Measurements from ENCODE around the gene FAM177B.
A peak's percentile ranks its signal among the peaks of the same experiment; 100 is the strongest.

The FAM177B gene

GRCh38 chr1:222769971-222770620 lies 33.1 kb downstream of the FAM177B start:
- DNase-seq (ENCODE audit: low read depth) = peak; percentile 10
- no peak overlapping the region for H3K4me3 ChIP-seq (ENCODE audit: low read length)
- no peak for TF ChIP-seq CTCF (IDR thresholded peaks at IDR 0.05; ENCODE audit: insufficient read depth, low read depth, low read length, missing control alignments)

DNA sequence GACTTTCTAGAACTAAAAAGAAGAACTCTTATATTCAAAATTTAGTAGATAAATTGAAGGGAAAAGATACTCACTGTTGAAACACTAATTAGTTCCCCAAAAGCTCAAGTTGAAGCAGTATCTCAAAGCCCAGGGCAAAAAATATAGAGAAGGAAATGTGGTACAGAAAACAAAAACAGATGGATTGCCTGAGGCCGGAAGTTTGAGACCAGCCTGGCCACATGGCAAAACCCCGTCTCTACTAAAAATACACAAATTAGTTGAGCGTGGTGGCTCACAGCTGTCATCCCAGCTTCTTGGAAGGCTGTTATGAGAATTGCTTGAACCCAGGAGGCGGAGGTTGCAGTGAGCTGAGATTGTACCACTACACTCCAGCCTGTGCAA lies 36.0 kb downstream of the FAM177B start:
- no peak overlapping the region for H3K4me3 ChIP-seq (ENCODE audit: low read length)
- no peak for DNase-seq (ENCODE audit: low read depth)
- no peak for TF ChIP-seq CTCF (IDR thresholded peaks at IDR 0.05; ENCODE audit: insufficient read depth, low read depth, low read length, missing control alignments)

- DNase-seq (ENCODE audit: low read depth) = peak; percentile 93
Measured at GRCh38 chr1:222777463-222777862, 40.5 kb downstream of the FAM177B start.

DNA sequence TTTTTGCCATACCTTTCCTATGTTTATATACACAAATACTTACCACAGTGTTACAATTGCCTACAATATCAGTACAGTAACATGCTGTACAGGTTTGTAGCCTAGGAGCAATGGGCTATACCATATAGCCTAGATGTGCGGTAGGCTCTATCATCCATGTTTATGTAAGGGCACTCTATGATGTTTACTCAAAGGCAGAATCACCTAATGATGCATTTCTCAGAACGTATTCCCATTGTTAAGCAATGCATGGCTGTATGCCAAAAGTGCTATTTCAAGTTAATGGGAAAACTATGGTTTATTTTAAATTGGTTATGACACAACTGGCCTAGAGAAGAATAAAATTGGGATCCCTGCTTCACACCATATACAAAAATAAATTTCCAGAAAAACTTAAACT lies 41.0 kb downstream of the FAM177B start:
- peak; percentile 96 for DNase-seq (ENCODE audit: low read depth)
- no peak overlapping the region for H3K4me3 ChIP-seq (ENCODE audit: low read length)
- TF ChIP-seq CTCF (IDR thresholded peaks at IDR 0.05; ENCODE audit: insufficient read depth, low read depth, low read length, missing control alignments) = no peak

More at GRCh38 chr1:222777463-222777862, 40.5 kb downstream of the FAM177B start:
- no peak overlapping the region for H3K4me3 ChIP-seq (ENCODE audit: low read length)
- TF ChIP-seq CTCF (IDR thresholded peaks at IDR 0.05; ENCODE audit: insufficient read depth, low read depth, low read length, missing control alignments) = no peak

DNA sequence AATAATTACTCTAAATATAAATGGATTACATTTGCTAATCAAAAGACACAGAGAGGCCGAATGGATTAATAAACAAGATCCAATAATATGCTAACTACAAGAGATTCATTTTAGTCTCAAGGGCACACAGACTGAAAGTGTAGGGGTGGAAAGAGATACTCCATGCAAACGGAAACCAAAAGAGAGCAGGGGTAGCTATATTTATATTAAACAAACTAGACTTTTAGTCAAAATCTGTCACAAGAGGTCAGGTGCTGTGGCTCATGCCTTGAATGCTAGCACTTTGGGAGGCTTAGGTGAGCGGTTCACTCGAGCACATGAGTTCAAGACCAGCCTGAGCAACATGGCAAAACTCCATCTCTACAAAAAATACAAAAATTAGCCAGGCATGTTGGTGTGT lies 44.2 kb downstream of the FAM177B start:
- no peak for TF ChIP-seq CTCF (IDR thresholded peaks at IDR 0.05; ENCODE audit: insufficient read depth, low read depth, low read length, missing control alignments)
- H3K4me3 ChIP-seq (ENCODE audit: low read length) = no peak overlapping the region

DNA sequence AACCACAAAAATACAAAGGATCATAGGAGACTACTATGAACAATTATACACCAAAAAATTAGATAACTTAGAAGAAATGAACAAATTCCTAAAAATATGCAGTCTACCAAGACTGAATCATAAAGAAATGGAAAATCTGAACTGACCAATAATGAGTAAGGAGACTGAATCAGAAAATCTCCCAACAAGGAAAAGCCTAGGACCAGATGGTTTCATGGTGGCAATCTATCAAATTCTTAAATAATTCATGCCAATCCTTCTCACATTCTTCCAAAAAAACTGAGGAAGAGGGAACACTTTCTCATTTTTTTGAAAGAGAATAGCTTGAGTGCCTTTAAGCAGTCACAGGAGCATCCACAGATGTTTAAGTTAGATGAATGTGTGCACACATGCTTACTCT lies 46.0 kb downstream of the FAM177B start:
- H3K4me3 ChIP-seq (ENCODE audit: low read length) = no peak overlapping the region
- no peak for DNase-seq (ENCODE audit: low read depth)
- TF ChIP-seq CTCF (IDR thresholded peaks at IDR 0.05; ENCODE audit: insufficient read depth, low read depth, low read length, missing control alignments) = no peak

More for the DNA sequence above, 44.2 kb downstream of the FAM177B start:
- no peak for DNase-seq (ENCODE audit: low read depth)

DNA sequence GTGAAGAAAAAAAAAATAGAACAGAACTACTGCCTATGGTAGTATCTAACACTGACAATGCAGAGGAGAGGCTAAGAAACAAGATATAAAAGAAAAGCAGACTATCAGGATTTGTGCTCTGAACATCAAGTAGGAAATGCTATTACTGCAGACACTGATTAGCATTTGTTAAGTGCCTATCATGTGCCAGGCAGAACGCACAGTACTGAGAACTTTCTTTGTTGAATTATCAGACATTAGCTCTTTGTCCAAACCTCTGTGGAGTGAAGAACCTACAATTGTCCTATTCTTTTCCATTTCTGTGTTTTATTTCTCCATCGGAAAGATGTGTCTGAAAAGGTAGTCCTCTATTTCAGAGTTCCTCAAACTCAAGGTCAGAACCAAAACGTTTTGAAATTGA lies 47.4 kb downstream of the FAM177B start:
- no peak for TF ChIP-seq CTCF (IDR thresholded peaks at IDR 0.05; ENCODE audit: insufficient read depth, low read depth, low read length, missing control alignments)
- DNase-seq (ENCODE audit: low read depth) = no peak
- no peak overlapping the region for H3K4me3 ChIP-seq (ENCODE audit: low read length)

Measured in epithelial cell of esophagus (primary cell).